ENCODE results near the gene WDR90. TPM values are rescaled to one million over a fixed set of nuclear protein-coding genes. Genes with fewer than 3 reads are reported as not detected.

WDR90 gene
- total RNA-seq, 4 donors from 2014 or later = 18.2 to 79.3 (median 46.9) TPM

DNA sequence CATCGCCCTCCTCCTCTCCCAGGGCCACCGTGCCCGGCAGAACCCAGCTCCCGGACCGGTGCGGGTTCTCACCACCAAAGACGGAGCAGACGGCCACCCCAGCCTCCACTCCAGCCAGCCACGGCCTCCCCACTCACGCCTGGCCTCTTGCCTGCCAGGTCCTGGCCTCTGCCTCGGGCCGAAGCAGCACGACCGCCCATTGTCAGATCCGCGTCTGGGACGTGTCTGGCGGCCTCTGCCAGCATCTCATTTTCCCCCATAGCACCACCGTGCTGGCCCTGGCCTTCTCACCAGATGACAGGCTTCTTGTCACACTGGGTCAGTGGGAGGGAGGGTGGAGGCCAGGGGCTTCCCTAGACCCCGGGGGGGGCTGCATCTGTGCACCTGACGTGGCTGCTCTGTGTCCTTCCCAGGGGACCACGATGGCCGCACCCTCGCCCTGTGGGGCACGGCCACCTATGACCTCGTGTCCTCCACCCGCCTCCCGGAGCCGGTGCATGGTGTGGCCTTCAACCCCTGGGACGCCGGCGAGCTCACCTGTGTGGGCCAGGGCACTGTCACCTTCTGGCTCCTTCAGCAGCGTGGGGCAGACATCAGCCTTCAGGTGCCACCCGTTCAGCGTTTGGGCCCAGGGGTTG lies 12.1 kb downstream of the WDR90 start:
- Histone ChIP-seq H3K27me3 (no peaks in the 10 kb centered on the region), H3K36me3 (no peaks in the 10 kb centered on the region), H3K4me1 (peaks cover 3 to 5% of the 10 kb centered on the region in 2 donors), H3K27ac (peak overlapping the region in 1 of 2 donors; percentile 62), H3K4me3 (no peak overlapping the region), H3K9me3 (no peaks in the 10 kb centered on the region)
- DNase-seq = no peak
- intact Hi-C loops (cut with DNase I; ENCODE audit: low total_unique reads) = loop anchor here (10.0 kb wide), 1 partner anchor 87 kb away; no protein-coding TSS in a partner anchor
- TF ChIP-seq POLR2A (IDR thresholded peaks at IDR 0.05) (no peak), CTCF (IDR thresholded peaks at IDR 0.05) (peak in 2 of 4 experiments; percentile 1 to 9)

GRCh38 chr16:662095-662494 lies 12.9 kb downstream of the WDR90 start:
- no peaks in the 10 kb centered on the region for H3K36me3 ChIP-seq
- H3K4me1 ChIP-seq = peaks cover 3 to 7% of the 10 kb centered on the region in 2 donors
- DNase-seq = no peak
- H3K27ac ChIP-seq = no peak overlapping the region
- H3K9me3 ChIP-seq = no peaks in the 10 kb centered on the region
- intact Hi-C loops (cut with DNase I; ENCODE audit: low total_unique reads) = loop anchor here (10.0 kb wide), 1 partner anchor 87 kb away; no protein-coding TSS in a partner anchor
- no peak for TF ChIP-seq POLR2A (IDR thresholded peaks at IDR 0.05)
- no peak for TF ChIP-seq CTCF (IDR thresholded peaks at IDR 0.05)
- H3K4me3 ChIP-seq = no peak overlapping the region
- no peaks in the 10 kb centered on the region for H3K27me3 ChIP-seq

DNA sequence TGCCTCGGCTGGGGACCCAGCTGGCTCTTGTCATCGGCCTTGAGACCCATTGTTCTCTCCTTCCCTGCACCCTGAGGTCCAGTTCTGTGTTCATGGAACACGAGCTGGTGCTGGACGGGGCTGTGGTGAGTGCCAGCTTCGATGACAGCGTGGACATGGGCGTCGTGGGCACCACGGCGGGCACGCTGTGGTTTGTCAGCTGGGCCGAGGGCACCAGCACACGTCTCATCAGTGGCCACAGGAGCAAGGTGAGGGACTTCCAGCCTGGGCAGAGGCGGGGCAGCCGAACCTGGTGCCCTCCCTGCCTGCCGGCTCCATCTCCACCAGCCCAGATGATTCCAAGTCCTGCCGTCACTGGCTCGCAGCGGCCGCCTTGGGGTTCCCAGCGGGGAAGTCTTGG lies 13.4 kb downstream of the WDR90 start:
- Histone ChIP-seq H3K4me3 (no peak overlapping the region), H3K27me3 (no peaks in the 10 kb centered on the region), H3K36me3 (no peaks in the 10 kb centered on the region), H3K9me3 (no peaks in the 10 kb centered on the region), H3K4me1 (peaks cover 3 to 12% of the 10 kb centered on the region in 2 donors), H3K27ac (no peak overlapping the region)
- TF ChIP-seq CTCF (IDR thresholded peaks at IDR 0.05) = no peak
- no peak for TF ChIP-seq POLR2A (IDR thresholded peaks at IDR 0.05)
- intact Hi-C loops (cut with DNase I; ENCODE audit: low total_unique reads) = loop anchor here (10.0 kb wide), 1 partner anchor 88 kb away; no protein-coding TSS in a partner anchor
- no peak for DNase-seq

GRCh38 chr16:666572-666971 lies 17.4 kb downstream of the WDR90 start:
- H3K4me3 ChIP-seq = no peak overlapping the region
- intact Hi-C loops (cut with DNase I; ENCODE audit: low total_unique reads) = loop anchor here (10.0 kb wide), 1 partner anchor 92 kb away; no protein-coding TSS in a partner anchor
- H3K9me3 ChIP-seq = no peaks in the 10 kb centered on the region
- no peak for DNase-seq
- H3K36me3 ChIP-seq = no peaks in the 10 kb centered on the region
- no peaks in the 10 kb centered on the region for H3K27me3 ChIP-seq
- TF ChIP-seq POLR2A (IDR thresholded peaks at IDR 0.05) (no peak), CTCF (IDR thresholded peaks at IDR 0.05) (no peak)
- H3K4me1 ChIP-seq = peaks cover 0 to 8% of the 10 kb centered on the region in 2 donors
- H3K27ac ChIP-seq = no peak overlapping the region

GRCh38 chr16:667113-667779 lies 18.1 kb downstream of the WDR90 start:
- Histone ChIP-seq H3K9me3 (no peaks in the 10 kb centered on the region), H3K27me3 (no peaks in the 10 kb centered on the region), H3K4me3 (peak overlapping the region in 1 of 2 donors; percentile 6), H3K27ac (peak overlapping the region; percentile 20 to 89), H3K4me1 (peaks cover 0 to 8% of the 10 kb centered on the region in 2 donors), H3K36me3 (no peaks in the 10 kb centered on the region)
- intact Hi-C loops (cut with DNase I; ENCODE audit: low total_unique reads) = loop anchor here (10.0 kb wide), 1 partner anchor 92 kb away; no protein-coding TSS in a partner anchor
- DNase-seq = no peak
- TF ChIP-seq POLR2A (IDR thresholded peaks at IDR 0.05) = no peak
- no peak for TF ChIP-seq CTCF (IDR thresholded peaks at IDR 0.05)

All from uterus (tissue), 4 donors.